22Rv1 (cell line): ENCODE data around the gene ESR2.

Experiments
- CTCF ChIP-seq: fragments of 450-650 bp; IDR thresholded peaks from 2 replicates; pipeline ENCODE4 v1.5.1; 2017; ENCODE audit warnings: mild to moderate bottlenecking
- ZFX ChIP-seq: fragments of 450-650 bp; IDR thresholded peaks from 2 replicates; pipeline ENCODE4 v1.6.1; 2017; ENCODE audit warnings: antibody characterized with exemption, borderline replicate concordance

GRCh38 chr14:64329149-64329548 is 35.0 kb upstream of the ESR2 start:
- TF ChIP-seq CTCF (no peak), ZFX (no peak)
